ENCODE measurements around the gene TMEM138.

The TMEM138 gene

DNA sequence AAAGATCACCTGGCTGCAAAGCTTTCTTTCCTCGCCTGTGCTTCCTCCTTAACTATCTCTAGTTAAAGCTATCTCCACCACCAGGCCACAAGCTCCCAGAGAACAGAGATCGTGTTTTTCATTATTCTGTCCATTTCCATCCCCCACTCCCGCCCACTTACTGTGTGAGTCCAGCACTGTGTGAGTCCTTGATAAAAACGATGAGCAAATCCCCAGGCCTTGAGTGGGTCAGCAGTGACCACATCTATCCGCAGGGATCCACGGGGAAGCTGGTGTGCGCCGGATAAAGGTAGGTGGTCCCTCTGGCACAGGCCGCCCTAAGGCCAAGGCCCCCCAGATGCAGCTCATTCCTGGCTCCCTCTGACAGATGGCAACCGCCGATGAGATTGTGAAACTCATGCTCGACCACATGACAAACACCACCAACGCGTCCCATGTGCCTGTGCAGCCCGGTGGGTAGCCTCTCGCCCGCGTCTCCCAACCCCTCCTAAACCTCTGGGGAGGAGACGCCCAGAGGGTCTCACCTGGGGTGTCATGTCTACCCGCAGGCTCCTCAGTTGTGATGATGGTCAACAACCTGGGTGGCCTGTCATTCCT, 19.9 kb upstream of the TMEM138 start:
- no peak for DNase-seq (ENCODE audit: low read depth)

DNA sequence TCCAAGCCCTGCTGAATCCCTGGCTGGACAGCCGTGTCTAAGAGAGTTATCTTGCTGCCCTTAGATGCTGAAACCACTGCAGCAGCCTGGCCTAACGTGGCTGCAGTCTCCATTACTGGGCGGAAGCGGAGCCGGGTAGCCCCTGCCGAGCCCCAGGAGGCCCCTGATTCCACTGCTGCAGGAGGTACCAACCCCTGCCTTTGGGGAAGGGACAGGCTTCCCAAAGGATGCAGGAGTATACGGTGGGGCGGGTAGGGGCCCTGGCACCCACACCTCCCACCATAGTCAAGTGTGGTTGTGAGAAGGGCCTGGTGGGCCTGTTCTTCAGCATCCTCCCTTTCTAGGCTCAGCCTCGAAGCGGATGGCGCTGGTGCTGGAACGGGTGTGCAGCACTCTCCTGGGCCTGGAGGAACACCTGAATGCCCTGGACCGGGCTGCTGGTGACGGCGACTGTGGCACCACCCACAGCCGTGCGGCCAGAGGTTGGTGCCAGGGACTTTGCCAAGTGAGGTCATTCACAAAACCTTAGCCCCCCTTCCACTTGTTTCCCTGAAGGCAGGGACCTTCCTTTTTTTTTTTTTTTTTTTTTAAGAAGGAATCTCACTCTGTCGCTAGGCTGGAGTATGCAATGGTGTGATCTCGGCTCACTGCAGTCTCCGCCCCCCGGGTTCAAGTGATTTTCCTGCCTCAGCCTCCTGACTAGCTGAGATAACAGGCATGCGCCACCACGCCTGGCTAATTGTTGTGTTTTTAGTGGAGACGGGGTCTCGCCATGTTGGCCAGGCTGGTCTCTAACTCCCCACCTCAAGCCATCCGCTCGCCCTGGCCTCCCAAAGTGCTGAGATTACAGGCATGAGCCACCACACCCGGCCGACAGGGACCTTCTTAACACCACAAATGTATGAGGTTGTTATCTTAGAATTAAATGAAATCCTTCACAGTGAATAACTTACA, 18.1 kb upstream of the TMEM138 start:
- DNase-seq (ENCODE audit: low read depth) = no peak

DNA sequence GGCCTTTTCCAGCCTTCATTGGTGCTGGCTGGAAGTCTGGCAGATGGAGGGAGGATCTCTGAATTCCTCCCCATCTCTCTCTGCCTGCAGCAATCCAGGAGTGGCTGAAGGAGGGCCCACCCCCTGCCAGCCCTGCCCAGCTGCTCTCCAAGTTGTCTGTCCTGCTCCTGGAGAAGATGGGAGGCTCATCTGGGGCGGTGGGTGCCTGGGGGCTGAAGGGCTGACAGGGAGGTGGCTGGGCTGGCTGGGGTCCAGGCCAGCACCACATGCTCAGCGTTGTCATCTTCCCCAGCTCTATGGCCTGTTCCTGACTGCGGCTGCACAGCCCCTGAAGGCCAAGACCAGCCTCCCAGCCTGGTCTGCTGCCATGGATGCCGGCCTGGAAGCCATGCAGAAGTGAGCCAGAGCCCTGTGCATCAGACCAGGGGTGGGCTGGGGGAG, 17.0 kb upstream of the TMEM138 start:
- DNase-seq (ENCODE audit: low read depth) = no peak

- no peak for DNase-seq (ENCODE audit: low read depth)
These were observed 16.0 kb upstream of the TMEM138 start for GRCh38 chr11:61345954-61346843.

DNA sequence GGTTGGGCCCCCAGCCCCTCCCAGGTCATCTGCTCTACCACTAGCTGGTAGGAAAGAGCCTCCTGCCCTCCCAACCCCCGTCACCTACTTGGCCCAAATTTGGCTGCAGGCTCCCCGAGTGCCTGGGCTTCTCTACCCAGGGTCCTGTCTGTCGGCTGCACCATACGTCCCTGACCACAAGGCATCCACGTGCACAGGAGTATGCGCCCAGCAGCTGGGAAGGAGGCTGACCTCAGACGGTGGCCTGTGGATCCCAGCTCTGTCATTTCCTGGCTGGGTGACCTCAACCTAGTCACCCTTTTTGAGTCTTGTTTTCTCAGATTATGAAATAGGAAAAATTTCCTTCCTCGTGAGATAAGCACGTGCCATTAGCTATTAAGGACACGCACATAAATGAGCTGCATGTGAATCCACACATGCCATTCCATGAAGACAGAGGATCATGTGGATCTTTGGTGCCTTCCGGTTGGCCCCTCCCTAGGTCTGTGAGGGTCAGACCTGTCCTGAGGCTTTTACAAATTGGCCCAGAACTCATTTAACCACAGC, 14.2 kb upstream of the TMEM138 start:
- DNase-seq (ENCODE audit: low read depth) = no peak

- DNase-seq (ENCODE audit: low read depth) = no peak
These were observed 12.9 kb upstream of the TMEM138 start for GRCh38 chr11:61349189-61349751.

DNA sequence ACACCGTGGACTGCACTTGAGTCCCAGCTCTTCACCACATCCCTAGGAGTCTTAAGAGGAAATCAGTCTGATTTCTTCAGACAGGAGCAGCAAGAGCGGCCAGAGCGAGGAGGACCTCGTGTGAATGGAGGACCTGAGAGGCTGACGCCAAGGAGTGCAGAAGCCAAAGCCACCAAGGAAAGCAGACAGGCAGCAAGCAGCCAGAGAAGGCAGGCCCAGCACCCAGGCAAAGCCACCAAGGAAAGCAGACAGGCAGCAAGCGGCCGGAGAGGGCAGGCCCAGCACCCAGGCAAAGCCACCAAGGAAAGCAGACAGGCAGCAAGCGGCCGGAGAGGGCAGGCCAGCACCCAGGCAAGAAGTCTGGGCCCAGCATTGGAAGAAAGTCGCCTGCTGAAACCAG, 12.3 kb upstream of the TMEM138 start:
- DNase-seq (ENCODE audit: low read depth) = no peak

GRCh38 chr11:61350336-61350735, 11.8 kb upstream of the TMEM138 start:
- no peak for DNase-seq (ENCODE audit: low read depth)

- no peak for DNase-seq (ENCODE audit: low read depth)
These were observed 11.4 kb upstream of the TMEM138 start for GRCh38 chr11:61350803-61351202.

DNA sequence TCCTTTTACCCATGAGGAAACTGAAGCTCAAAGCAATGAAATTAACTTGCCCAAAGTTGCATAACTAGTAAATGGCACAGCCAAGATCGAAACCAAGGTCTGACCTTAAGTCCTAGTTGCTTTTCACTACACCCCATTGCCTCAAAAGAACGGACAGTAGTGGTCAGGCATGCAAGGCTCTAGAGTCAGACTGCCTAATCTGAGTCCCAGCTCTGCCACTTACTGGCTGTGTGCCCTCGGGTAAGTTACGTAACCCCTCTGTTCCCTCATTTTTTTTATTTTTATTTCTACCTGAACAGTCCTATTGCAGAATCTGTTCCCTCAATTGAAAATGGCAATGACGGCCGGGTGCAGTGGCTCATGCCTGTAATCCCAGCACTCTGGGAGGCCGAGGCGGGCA, 10.1 kb upstream of the TMEM138 start:
- DNase-seq (ENCODE audit: low read depth) = no peak

GRCh38 chr11:61353131-61354067, 8.8 kb upstream of the TMEM138 start:
- no peak for DNase-seq (ENCODE audit: low read depth)

- no peak for DNase-seq (ENCODE audit: low read depth)
These were observed 8.0 kb upstream of the TMEM138 start for GRCh38 chr11:61354208-61354607.

DNA sequence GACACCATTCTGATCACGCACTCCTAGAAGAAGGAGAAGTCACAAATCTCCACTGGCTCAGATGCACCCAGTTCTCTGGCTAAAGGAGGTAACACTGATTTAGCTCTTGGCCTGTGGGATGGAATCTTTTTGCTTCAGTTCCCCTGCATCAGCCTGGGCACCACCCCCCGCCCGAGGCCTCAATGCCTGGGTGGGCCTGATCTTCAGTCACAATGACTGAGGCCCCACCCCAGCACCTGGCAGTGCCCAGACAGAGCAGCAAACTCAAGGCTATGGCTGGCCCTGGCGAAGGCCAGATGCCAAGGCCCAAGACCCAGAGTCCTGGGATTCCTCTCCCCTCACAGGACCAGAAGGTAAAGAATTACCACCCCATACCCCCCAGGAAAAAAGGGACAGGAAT, 5.5 kb upstream of the TMEM138 start:
- DNase-seq (ENCODE audit: low read depth) = no peak

GRCh38 chr11:61357233-61357893, 4.8 kb upstream of the TMEM138 start:
- DNase-seq (ENCODE audit: low read depth) = no peak

DNA sequence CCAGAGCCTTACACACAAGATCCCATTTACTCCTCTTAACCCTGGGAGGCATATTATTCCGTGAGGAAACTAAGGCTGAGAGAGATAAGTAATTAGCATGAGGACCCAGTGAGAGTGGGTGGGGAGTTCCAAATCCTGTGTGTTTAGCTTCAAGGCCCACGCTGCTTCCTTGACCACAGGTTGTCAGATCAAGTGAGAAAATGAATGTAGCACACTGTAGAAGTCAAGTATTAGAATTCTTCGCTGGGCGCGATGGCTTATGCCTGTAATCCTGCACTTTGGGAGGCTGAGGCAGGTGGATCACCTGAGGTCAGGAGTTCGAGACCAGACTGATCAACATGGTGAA, 4.3 kb upstream of the TMEM138 start:
- no peak for DNase-seq (ENCODE audit: low read depth)

GRCh38 chr11:61358566-61358965, 3.6 kb upstream of the TMEM138 start:
- DNase-seq (ENCODE audit: low read depth) = no peak

DNA sequence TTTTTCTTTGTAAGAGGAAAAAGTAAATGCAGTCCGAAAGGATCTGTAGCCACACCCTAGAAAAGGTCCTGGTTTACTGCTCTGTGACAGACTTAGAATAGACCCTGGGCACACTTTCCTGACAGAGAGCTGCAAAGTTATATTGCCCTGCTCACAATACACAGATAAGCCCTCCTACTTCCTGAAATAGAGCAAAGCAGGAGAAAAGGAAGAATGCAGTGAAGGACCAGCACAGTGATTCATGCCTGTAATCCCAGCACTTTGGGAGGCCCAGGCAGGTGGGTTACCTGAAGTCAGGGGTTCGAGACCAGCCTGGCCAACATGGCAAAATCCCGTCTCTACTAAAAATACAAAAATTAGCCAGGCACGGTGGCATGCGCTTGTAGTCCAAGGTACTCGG, 2.7 kb upstream of the TMEM138 start:
- no peak for DNase-seq (ENCODE audit: low read depth)

DNA sequence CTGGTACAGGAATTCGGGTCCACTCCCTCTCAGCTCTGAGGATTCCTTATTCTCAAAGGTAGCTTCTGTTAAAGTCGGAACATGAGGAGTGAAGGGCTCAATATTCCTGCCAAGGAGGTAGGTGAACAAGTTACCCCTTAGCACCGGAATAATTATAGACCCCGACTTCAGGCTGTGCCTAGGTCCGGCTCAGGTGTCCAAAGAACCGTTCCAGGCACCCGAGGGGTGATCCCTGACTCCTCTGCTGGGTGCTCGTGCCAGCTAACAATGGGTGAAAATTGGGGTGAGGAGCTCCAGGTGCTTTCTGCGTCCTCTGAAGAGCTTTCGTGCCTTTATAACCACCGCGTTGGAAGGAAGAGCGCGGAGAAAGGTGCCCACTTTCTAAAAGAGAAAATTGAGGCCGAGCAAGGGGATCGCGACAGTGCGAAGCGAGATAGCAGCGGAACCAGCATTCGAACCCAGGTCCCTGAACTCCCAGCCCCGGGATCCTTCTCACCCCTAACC, 885 bp upstream of the TMEM138 start:
- no peak for DNase-seq (ENCODE audit: low read depth)

- DNase-seq (ENCODE audit: low read depth) = no peak
These were observed 335 bp downstream of the TMEM138 start for GRCh38 chr11:61362542-61362875.

- no peak for DNase-seq (ENCODE audit: low read depth)
These were observed 2.0 kb downstream of the TMEM138 start for GRCh38 chr11:61364012-61364675.

All from HS-5 (cell line).